CD4-positive, alpha-beta T cell treated with Interleukin-4 for 4 hours (primary cell): ENCODE measurements around the gene MAGI2.

Experiments
- DNase-seq: peaks from one replicate; pipeline ENCODE4 v3.0.0-alpha.2; 2020

Gene MAGI2

DNA sequence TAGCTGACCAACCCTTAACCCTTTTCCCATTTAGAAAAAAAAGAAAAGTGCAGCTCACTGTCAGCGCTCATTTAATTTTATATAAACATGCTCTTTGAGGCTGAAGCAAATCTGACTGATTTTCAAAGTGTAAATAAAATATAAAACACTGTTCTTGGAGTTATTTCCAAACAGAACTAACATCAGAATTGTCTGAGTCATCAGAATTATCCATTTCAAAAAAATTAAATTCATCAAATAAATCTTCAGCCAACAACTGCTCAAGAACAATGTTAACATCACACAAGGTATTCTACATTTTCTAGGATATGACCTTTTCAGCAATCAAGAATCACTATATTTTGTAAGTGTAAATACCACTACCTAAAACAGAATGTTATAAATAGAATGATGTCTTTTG, 93.6 kb downstream of the MAGI2 start:
- DNase-seq: no peak

DNA sequence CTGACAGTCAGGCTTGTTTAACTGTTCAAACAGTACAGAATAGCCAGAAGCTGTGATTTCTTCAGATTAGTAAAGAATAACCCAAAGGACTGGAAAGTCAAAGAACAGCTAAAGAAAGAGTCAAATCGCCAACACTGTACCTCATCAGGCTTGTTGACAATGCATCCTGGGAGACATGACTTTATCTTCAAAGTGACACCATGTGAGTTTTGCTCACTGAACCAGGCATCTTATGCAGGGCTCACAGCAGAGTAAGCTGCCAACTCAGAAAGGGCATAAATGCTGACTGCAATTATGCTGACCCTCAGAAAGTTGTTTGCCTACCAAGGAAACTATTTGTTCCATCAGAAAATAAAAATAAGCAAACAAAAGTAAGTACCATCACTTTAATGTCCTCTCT, 96.4 kb downstream of the MAGI2 start:
- DNase-seq: no peak

DNA sequence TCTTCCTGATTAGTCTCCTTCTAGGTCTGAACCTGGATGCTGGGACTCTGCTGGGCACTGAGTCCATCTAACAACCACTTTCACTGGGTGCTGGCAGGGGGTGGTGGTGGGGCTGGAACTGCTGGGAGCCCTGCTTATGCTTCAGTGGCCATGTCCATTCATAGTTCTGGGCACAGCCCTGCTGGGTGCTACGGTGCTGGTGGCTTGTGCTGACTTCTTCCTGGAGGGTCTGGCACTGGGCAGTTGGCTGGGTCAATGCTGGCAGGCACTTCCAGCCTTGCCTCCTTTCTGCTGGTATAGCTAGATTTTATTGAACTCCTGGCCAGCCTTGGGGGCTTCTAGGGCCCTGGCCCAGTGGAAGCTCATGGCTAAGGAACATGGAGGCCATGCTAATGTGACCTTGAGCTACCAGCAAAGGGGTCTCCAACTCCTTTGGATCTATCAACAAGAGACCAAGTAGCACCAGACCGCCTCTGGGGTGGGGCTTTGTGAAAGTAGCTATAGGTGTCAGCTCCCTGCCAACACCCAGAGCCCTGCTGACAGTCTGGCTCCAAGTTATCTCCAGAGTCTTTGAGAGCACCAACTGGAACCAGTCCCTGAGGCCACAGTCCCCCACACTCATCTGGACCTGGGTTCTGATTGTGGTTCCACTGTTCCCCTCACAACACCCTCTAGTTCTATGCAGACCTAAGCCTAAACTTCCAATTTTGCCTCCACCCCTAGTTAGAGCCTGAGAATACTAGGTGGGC, 99.6 kb downstream of the MAGI2 start:
- DNase-seq: no peak

DNA sequence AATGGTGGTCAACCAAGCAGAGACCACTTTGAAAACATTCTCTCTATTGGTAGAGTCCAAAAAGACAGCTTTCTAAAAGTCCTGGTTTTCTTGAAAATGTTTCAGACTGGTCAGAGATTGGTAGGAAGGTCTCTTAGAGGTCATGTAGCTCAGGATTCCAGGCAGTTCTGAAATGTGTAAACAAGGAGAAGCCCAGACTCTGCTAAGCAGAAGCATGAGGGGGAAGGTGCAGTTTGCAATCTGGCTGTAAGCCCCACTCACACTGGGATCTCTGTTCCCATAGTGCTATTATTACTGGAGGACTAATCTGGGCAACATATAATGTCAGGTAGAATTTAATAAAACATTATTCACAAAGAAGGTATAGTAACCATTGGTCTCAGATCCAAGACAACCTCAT, 101.1 kb downstream of the MAGI2 start:
- DNase-seq: no peak

DNA sequence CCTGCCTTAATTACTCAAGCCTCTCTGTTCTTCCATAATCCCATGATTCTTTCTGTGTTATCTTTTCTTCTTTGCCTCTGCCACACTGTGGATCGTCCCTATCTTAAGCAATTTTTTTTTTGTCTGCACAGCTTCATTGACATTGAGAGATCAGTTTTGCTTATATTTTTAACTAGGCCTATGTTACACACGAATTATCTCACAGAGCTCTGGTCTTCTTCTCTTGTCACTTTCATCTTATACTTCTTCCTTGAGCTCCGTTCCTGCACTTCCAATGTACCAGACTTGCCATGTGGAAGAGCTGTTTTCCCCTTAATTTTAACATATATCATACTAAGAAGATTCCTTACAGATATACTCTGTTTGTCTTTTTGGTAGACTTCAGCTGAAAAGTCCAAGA, 106.1 kb downstream of the MAGI2 start:
- no peak for DNase-seq

DNA sequence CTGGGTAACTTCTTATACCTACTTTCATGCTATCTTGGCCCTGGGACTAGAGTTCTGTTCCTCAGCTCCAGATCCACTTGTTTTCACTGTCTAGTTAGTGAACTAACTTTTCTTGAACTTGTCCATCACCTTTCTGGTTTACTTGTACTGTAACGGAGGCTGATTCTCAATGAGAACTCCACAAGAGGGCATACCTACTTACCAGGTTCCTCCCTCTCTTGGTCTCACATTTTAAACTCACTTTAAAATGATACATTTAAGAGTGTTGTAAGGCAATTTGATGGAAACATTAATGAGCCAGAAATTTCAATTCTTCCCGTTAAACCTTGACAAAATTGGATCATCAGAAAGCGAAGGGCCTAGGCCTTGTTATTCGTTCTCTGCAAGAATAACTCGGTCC, 111.6 kb downstream of the MAGI2 start:
- DNase-seq: no peak

DNA sequence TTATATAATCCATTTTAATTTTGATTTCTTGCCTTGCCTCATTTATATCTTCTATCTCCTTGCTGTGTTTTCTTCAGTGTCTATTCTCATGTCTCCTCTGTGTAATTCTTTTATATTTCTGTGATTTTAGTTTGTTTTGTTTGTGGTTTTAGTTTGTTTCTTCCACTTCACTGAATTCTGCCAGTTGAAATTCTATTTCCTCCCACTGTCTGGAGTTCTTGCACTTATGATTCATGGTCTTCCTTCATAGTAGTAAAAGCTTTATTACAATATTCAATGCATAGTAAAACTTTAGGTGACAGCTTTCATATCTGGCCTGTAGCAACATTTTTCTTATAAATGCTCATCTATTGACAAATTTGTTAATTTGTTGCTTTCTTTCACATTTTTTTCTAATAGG, 113.3 kb downstream of the MAGI2 start:
- DNase-seq: no peak

DNA sequence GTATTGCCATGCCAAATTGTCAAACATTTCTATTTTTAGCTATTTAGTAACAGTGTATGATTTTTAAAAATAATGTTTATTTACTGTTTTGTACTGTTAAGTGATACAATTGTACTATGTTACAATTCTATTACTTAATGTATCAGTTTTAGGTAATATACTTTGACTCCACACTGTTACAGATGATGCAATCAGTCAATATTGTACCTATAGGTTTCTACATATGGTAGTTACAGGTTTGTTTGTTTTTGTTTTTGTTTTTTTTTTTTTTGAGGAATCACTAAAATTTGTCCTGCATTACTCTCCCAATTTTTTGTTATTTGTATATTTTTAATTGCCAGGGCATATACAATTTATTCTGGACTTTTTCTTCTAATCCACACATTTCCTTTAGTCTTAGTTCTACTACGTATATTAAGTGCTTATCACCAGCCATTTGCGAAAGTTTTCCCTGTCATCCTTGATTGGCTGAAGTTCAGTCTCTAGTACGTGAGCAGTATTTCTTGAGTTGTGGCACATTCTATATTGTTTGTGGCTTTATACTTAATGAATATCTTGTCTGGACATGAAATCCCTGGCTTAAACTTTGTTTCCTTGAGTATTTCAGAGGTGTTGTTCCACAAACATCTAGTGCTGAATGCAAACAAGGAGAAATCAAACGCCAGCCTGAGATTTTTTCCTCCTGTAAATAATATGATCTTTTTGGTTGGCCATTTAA, 114.1 kb downstream of the MAGI2 start:
- no peak for DNase-seq

DNA sequence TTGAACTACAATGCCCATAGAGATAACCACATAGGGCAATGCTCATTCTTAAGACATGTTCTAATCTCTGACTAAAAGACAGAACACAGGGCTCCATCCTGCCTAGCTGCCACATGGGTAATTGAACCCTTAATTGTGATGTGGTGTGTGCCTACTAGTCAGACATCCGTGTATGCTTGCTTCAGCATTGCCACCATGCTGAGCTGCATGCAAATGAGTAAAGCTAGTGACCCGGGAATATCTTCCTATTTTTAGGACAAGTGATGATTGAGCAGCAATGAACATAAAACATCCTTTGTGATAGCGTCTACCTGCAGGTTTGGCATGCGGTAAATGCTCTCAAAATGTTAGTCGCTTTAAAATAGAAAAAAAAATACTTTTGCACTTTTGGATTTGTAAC, 115.8 kb downstream of the MAGI2 start:
- no peak for DNase-seq

DNA sequence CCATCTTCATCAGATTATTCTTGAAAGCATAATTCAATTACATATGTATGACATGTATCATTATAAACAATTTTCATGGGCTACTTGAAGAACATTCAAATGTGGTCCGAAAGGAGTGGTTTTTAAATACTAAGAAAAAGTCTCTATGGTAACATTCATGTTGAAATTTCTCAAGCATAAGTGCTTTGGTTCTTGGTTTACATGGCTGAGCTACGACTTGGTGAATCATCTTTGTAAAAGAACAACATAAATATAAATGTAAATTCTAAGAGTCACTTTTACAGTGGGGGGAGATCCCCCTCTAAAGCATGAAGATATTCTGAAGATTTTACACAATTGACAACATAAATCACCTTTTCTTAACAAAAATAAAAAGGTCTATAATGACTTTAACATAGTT, 118.6 kb downstream of the MAGI2 start:
- no peak for DNase-seq

DNA sequence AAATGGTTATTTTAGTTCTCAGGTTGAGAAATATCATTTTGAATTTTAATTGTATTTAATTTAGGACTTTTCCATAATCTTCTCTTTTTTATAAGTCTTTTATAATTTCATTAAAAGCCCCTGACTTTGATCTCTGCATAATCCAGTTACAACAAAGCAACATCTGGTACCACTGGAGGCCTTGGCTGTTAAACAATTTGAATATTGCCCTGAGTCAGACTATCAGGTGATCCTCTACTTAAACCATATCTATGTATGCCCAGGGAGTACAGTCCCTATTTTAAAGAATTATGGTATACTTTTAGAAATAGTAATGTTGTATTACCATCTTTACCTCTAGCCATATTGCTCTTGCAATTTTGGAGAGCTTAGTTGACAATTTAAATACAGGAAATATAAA, 119.1 kb downstream of the MAGI2 start:
- no peak for DNase-seq

DNA sequence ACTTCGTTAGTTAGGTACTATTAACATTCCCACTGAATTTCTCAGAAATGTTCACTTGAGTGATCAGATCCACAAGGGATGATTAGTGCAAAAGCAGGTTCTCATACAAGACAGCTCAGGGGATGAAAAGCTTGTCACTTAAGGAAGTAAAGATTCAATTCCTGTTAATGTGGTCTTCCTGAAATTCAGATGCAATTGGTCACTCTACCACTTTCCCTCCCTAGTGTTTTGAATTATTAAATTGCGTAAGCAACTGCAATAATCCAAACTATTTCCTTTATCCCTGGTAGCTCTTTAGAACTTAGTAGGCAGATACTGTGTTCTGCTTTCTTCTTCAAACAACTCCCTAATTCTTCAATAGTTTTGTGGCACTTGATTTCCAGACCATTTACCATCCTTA, 121.4 kb downstream of the MAGI2 start:
- DNase-seq: no peak

DNA sequence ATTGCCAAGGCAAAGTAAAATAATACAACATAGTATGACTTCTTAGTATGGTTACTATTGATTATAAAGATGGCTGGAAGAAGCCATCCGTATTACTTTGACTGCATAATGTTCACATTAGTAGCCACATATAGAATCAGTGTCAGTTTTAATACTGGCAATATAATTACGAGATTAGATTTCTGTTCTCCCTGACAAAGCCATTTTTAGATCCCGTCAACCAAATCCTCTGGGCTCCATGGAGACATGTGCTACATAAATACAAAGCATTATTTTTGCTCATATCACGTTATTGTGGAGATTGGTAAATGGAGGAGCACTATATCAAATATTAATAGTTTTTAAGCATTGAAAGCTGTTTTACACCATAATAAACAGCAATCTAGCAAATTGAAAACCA, 124.0 kb downstream of the MAGI2 start:
- no peak for DNase-seq

DNA sequence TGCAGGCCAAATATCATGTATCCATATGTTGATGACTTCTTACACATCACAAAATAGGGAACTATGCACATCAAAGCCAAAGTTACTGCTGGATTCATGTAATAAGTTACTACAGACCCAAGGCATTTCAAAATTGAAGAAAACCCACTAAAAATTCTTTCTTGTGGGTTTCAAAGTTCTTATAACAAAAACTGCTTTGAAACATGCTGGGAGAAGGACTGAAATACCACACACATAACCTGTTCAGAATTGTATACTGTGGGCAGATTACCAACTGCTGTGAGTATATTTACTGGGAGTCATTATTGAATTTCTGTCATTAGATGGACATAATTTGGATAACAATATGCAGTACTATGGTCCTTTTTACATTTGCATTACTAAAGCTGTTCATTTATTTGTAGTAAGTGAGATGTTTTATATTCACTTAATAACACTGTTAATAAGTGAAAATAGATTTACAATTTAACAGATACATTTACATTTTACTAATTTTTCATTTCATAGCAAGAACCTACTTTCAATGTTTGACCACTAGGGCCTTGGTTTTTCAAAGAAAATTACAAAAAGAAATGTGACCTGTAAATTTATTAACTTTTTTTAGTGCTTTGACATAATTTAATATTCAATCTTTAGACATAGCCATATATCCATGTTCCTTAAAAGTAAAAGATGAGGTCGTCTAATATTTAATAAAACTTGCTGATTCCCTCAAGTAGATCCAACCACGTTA, 132.6 kb downstream of the MAGI2 start:
- DNase-seq: no peak

DNA sequence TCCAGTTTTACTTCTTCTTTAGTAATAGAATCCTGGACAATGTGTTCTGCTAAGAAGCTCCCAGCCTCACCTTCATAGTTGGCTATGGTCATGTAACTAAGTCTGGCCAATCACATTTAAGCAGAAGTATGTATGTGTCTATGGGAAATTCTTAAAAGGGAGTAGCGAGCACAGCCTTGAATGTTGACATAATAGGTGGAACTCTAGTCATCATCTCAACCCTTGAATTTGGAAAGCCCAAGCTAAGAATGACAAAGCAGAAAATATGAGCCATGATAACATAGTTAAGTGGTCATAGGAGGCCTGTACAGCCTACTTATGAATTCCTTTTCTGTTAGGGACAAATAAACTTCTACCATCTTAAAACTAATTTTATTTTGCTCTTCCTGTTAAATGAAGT, 134.1 kb downstream of the MAGI2 start:
- no peak for DNase-seq

DNA sequence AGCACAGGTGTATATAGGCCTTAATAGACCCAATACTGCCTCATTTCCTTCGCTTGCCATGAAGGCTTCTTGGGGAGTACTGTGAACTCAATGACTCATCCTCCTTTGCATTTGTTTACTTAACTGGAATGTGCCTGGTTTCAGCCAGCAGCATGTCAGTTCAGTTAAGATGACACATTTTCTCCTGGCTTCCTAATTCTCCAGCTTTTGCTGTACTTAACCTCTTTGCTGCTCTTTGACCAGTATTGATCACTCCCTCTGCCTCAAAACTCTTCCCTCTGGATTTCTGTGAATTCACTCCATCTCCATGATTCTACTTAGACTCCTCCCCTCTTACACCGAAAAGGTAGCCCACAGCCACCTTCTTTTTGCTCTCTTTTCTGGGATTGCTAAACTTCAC, 135.7 kb downstream of the MAGI2 start:
- DNase-seq: no peak

DNA sequence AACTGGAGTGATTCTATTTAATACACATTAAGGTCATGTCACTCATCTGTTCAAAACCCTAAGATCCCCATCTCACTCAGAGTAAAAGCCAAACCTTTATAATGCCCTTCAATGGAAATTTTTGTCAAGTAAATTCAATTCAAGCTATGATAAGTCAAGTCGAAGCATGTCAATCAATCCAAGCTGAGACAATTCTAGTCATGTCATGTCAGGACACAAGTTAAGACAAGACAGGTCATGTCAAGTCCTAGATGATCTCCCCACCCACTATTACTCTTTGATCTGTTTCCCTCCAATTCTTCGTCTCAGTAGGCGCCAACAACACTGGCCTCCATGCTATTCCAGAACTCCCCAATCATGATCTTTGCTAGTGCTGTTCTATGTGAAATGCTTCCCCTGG, 141.4 kb downstream of the MAGI2 start:
- DNase-seq: no peak

DNA sequence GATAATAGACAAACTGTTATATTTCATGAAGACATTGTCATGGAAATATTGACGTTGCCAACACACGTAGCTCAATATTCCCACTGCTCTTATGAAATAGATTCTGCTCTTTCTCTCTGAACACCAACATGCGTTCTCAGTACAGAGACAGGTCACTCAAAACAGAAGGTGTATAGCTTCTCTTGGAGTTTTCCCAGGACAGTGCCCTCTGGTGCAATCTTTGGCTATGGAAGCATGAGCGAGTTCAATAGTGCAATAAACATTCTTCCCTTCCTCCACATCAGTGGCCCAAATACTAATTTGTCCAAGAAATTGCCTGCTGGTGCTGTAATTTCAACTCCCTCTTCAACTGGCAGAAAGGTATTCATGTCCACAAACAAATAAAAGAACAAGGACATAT, 145.3 kb downstream of the MAGI2 start:
- DNase-seq: no peak

DNA sequence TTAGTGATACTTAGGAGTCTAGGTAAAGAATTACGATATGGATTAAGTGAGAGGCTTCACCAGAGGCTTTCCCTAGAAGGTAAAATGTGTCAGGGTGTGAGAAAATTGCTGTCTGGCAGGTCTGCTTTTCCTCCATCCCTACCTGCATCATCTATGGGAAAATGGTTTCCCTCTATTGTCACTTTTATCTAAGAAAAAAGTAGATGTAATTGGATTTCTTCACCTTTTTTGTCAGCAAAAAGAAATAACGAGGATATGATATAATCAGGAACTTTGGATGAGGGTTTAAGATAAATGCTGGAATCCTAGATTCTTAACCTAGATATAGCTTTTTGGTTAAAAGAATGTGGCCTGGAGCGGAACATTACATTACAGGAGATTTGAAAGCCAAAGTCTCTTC, 146.1 kb downstream of the MAGI2 start:
- no peak for DNase-seq

DNA sequence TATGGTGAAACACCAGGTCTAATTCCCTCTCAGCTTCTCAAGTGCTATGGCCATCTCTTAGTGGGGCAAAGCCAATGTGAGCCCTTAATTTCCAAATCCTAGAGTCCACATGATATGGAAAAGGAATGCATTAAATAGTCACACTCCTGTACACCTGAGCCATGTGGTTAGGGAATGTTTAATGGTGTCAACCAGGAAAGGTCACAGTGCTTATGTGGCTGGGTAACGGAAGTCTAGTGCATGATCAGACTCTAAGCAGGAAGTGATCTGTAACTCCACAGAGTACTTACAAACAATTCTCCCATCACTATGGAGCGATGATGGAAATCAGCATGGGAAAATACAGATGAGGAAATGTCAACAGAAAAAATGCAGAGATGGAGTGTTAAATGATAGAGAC, 148.8 kb downstream of the MAGI2 start:
- DNase-seq: no peak

DNA sequence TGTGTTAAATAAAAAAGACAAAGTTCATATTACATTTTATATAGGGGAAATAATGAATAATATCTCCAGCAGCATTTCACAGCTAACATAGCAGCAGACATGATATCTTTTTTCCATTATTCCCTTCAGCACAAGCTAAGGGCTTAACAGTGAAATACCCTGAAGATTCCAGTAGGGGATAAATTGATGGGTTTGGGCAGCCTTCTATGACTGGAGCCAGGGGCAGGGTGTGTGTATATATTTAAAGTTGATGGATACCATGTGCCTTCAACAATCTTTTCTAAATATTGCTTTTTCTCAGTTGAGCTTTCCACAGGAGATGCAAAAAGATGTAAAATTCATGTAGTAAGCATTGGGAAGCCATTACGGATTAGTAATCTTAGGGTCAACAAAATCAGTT, 151.2 kb downstream of the MAGI2 start:
- no peak for DNase-seq

DNA sequence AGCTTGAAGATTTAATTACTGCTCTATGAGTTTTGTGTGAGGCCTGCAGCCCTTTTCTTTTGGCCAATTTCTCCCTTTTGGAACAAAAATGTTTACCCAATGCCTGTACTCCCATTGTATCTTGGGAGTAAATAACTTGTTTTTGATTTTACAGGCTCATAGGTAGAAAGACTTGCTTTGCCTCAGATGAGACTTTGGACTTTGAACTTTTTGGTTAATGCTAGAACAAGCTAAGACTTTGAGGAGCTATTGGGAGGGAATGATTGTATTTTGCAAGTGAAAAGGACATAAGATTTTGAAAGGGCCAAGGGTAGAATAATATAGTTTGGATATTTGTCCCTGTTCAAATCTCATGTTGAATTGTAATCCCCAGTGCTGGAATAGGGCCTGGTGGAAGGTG, 152.0 kb downstream of the MAGI2 start:
- DNase-seq: no peak

DNA sequence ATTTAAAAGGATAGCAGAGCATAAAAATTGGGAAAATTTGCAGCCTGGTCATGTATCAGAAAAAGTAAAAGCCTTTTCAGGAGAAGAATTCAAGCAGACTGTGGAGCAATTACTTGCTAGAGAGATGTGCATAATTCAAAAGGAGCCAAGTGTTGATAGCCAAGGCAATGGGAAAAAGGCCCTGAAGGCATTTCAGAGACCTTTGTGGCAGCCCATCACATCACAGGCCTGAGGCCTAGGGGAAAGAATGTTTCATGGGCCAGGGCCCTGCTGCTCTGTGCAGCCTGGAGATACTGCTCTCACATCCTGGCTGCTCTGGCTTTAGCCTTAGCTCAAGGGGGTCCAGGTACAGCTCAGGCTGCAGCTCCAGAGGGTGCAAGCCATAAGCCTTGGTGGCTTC, 152.9 kb downstream of the MAGI2 start:
- no peak for DNase-seq

DNA sequence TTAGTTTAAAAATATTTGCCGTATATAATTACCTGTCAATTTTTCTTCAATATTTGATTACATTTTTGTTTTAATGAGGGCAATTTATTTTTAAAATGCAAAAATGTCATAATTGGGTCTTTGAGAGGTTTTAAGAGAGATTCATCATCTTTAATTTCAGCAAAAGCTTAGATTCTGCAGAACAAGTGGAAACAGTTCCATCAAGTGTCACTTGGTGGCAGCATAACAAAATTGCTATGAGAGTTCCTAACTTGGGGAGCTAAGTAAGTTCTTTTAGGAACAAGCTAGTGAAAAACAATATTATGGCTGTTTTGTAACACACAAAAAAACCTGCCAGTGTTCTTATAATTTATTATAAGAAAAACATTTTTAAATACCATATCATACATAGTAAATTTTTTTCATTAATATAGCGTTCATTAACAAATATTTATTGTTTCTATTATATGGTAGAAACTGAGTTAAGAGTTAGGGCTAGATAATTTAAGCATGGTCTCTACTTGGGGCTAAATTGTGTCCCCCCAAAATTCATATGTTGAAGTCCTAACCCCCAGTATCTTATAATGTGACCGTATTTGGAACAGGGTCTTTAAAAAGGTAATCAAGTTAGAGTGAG, 155.2 kb downstream of the MAGI2 start:
- DNase-seq: no peak
